Measurements from ENCODE around the gene GATM.

GATM gene

GRCh38 chr15:45378149-45378912 lies at the start of gene GATM:
Gene GATM (minus strand): TSS chr15:45378544. CDS start chr15:45378453, 91 bp downstream.
- peak in 3 of 6 experiments; percentile 10 to 26 (median 21) for DNase-seq

- DNase-seq: no peak
Measured at GRCh38 chr15:45427085-45427484, 48.7 kb upstream of the GATM start.

- no peak for DNase-seq
Measured at GRCh38 chr15:45425135-45425534, 46.8 kb upstream of the GATM start.

- no peak for DNase-seq
Measured at GRCh38 chr15:45424429-45424828, 46.1 kb upstream of the GATM start.

GRCh38 chr15:45417303-45417950 lies 39.1 kb upstream of the GATM start:
- no peak for DNase-seq

GRCh38 chr15:45414215-45414885 lies 36.0 kb upstream of the GATM start:
- DNase-seq: peak in 1 of 6 experiments; percentile 5

- DNase-seq: no peak
Measured at GRCh38 chr15:45409596-45409995, 31.3 kb upstream of the GATM start.

GRCh38 chr15:45407786-45408185 lies 29.4 kb upstream of the GATM start:
- DNase-seq: no peak

- peak in 3 of 6 experiments; percentile 25 to 35 (median 26) for DNase-seq
Measured at GRCh38 chr15:45402955-45403877, 24.9 kb upstream of the GATM start.

GRCh38 chr15:45402162-45402954 lies 24.0 kb upstream of the GATM start:
- DNase-seq: peak; percentile 92 to 96 (median 94)

GRCh38 chr15:45401665-45402161 lies 23.4 kb upstream of the GATM start:
- no peak for DNase-seq

- peak in 4 of 6 experiments; percentile 2 to 47 (median 28) for DNase-seq
Measured at GRCh38 chr15:45399381-45400212, 21.3 kb upstream of the GATM start.

- no peak for DNase-seq
Measured at GRCh38 chr15:45397116-45397665, 18.8 kb upstream of the GATM start.

GRCh38 chr15:45395943-45396342 lies 17.6 kb upstream of the GATM start:
- no peak for DNase-seq

GRCh38 chr15:45394681-45395080 lies 16.3 kb upstream of the GATM start:
- DNase-seq: no peak

GRCh38 chr15:45393851-45394250 lies 15.5 kb upstream of the GATM start:
- no peak for DNase-seq

- DNase-seq: no peak
Measured at GRCh38 chr15:45392584-45392855, 14.2 kb upstream of the GATM start.

- no peak for DNase-seq
Measured at GRCh38 chr15:45391746-45392583, 13.6 kb upstream of the GATM start.

- no peak for DNase-seq
Measured at GRCh38 chr15:45389351-45389750, 11.0 kb upstream of the GATM start.

All from stimulated activated naive CD4-positive, alpha-beta T cell (primary cell).